Measurements from ENCODE around the gene SELP.

GRCh38 chr1:169624912-169625311 is 5.0 kb downstream of the SELP start:
- TF ChIP-seq CTCF (IDR thresholded peaks at IDR 0.05 in 4 of 5, conservative IDR thresholded peaks at IDR 0.05 in 1 of 5) (no peak), POLR2A (IDR thresholded peaks at IDR 0.05) (no peak)
